Suprapubic skin (tissue), 3 donors: ENCODE results near the gene LIN28A.

ENCODE experiments used
- CTCF ChIP-seq, 2 donors: fragments of 200-600 bp in 1 of 2; fragments of 450-650 bp in 1 of 2; sonication (generic) in 1 of 2; IDR thresholded peaks; one replicate each; pipeline ENCODE4 v1.5.1; 2016 to 2019; ENCODE audit warnings: antibody characterized with exemption in 2 of 2, mild to moderate bottlenecking in 1 of 2, moderate library complexity in 1 of 2
- POLR2AphosphoS5 ChIP-seq, 3 donors: sonication (generic); formaldehyde crosslinking; IDR thresholded peaks; one replicate each; pipeline ENCODE4 v1.6.1; 2017; ENCODE audit warnings: antibody characterized with exemption in 3 of 3

- no peak for TF ChIP-seq CTCF (IDR thresholded peaks at IDR 0.05)
- peak in 1 of 3 donors; percentile 78 for TF ChIP-seq POLR2AphosphoS5 (IDR thresholded peaks at IDR 0.05)
Observed at GRCh38 chr1:26472901-26473845, 62.6 kb downstream of the LIN28A start.
